ENCODE measurements around the gene CELSR1.

CELSR1 gene

DNA sequence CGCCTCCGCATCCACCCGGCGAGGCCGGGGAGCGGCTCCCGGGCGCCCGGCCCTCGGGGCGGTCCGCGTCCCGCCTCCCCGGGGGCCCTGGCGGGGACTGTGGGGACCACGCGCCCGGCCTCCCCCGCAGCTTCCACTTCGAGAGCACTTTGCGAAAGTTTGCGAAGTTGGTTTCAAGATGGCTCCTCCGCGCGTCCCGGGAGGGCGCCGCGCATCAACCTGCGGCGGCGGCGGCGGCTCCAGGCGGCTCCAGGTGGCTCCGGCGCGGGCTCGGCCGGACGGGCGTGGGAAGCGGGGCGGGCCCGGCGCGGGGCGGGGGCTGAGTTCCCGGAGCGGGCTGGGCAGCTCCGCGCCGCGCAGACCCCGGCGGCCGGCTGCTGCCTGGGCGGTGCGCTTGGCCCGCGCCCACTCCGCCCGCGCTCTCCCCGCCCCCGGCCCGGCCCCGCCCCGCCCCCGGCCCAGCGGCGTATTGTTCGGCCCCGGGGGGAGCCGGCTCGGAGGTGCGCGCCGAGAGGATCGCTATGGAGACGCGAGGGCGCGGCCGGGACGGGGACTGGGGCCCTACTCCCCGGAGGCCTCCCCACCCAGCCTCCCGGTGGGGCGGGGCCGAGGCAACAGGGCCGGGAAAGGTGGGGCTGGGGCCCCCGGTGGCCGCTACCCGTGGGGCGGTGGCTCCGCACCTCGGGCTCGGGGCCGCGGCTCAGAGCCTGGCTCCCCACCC is at the start of gene CELSR1:
Gene CELSR1, minus strand, starts transcription at position 396 of the 721 bp plus-strand sequence. CDS start 450 bp downstream, outside the sequence.
- DNase-seq = peak; percentile 14

GRCh38 chr22:46587061-46587460 is 49.6 kb upstream of the CELSR1 start:
- DNase-seq = peak; percentile 47

DNA sequence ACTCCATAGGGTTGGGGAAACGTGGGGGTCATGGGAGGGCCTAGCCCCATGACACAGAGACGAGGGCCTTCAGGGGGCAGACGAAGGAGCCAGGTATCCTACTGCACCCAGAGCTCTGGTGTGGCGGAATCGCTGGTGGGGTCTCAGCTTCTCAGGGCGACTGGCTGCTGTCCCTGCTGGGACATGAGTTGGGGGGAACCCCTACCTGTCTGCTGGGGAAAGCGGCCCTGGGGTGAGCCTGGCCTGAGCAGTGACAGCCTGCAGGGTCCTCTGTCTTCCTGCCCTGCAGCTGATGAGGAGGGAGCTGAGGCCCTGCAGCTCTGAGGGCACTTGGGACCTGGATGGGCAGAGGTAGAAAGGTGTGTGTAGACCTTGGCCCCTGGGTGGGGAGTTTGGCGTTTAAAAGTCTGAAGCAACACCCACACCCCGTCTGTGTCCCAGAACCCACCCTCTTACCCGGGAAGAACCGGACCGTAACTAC is 49.2 kb upstream of the CELSR1 start:
- no peak for DNase-seq

GRCh38 chr22:46586123-46586519 is 48.7 kb upstream of the CELSR1 start:
- no peak for DNase-seq

- DNase-seq = no peak
Measured at GRCh38 chr22:46585340-46586122, 48.1 kb upstream of the CELSR1 start.

GRCh38 chr22:46584081-46584921 is 46.9 kb upstream of the CELSR1 start:
- no peak for DNase-seq

GRCh38 chr22:46583571-46583970 is 46.2 kb upstream of the CELSR1 start:
- DNase-seq = no peak

DNA sequence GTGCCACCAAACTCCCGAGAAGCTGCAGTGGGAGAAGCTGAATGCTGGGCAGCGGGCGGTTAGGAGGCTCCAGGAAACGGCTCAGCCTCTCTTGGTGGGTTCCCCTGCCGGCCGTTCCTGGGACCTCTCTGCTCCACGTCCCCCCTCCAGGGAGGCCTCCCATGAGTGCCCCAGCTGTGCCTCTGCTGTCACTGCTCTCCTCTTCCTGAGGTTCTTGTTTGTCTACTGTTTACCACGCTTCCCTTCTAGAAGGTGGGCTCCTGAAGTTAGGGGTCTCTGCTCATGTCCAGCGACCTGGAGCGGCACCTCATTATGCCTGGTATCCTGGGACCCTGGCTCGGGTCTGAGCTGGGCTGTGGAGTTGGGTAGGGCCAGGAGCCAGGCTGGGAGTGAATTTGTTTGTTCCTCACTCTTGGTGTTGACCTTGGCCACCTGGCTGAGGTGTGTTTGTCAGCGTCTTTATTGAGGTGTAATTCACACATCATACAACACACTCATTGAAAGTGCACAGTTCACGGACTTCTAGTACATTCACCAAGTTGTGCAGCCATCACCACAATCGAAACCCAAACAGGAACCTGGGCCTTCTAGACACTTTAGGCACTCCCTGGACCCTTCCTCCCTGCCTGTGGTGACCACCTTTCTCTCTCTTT is 45.0 kb upstream of the CELSR1 start:
- DNase-seq = no peak

DNA sequence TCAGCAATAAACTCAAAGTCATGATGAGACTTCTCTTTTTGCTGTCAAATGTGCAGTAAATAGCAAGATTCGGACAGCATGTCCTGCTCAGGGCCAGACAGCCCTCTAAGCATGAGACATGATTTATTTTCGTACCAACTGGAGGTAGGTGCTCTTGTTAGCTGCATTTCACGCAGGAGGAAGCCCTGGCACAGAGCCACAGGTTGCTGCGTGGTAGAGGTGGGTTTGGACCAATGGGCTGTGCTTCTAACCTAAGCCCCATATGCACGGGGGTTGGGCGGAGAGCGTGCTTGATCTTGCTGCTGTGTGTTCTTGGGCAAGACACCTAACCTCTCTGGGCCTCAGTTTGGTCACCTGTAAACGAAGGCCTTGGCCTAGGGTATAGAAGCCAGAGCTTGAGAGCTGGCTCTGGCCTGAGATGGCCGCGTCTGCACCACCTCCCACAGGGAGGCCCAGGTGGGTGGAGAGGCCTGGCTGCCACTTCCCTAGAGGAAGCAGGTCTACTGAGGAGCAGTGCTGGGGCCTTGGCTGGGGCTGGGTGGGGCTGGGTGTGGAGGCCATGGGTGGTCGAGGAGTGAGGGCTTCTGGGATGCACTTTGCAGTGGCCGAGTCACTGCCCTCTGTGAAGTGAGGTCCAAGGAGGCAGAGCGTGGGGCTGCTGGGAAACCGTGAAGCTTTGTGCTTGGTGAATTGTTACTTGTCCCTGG is 44.3 kb upstream of the CELSR1 start:
- no peak for DNase-seq

- no peak for DNase-seq
Measured at GRCh38 chr22:46580940-46581537, 43.6 kb upstream of the CELSR1 start.

GRCh38 chr22:46579751-46580449 is 42.5 kb upstream of the CELSR1 start:
- DNase-seq = no peak

DNA sequence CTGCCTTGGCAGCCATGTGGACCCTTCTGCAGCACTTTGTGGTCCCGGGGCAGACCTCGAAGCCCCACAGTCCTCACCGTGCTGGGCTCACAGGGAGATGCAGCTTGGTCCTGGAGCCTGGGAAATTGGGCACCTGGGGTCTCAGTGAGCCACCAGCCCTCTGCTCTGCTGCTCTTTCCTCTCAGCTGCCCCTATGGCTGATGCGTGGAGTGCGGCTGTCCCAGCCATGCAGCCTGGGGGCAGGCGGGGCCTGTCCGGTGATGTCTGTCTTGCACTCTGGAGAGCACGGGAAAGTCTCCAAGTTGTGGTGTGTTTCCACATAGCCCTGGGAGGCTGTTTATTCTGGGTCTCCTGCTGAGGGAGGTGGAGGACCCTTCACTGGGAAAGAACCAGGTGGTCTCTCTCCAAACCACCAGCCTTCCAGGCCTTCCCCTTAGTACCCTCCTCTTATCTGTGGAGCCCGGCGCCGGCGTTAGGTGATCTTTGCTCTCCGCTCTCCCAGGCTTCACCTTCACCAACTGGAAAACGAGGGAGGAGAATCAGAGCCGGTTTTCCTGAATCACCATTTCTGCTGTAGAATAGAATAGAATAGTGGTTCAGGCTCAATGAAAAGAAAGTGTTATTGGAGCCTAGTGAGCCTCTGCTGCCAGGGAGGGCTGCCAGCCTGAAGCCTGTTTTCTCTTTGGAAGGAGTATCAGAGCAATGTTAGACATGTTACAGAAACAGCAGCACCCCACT is 41.6 kb upstream of the CELSR1 start:
- no peak for DNase-seq

GRCh38 chr22:46578251-46578823 is 40.9 kb upstream of the CELSR1 start:
- DNase-seq = no peak

DNA sequence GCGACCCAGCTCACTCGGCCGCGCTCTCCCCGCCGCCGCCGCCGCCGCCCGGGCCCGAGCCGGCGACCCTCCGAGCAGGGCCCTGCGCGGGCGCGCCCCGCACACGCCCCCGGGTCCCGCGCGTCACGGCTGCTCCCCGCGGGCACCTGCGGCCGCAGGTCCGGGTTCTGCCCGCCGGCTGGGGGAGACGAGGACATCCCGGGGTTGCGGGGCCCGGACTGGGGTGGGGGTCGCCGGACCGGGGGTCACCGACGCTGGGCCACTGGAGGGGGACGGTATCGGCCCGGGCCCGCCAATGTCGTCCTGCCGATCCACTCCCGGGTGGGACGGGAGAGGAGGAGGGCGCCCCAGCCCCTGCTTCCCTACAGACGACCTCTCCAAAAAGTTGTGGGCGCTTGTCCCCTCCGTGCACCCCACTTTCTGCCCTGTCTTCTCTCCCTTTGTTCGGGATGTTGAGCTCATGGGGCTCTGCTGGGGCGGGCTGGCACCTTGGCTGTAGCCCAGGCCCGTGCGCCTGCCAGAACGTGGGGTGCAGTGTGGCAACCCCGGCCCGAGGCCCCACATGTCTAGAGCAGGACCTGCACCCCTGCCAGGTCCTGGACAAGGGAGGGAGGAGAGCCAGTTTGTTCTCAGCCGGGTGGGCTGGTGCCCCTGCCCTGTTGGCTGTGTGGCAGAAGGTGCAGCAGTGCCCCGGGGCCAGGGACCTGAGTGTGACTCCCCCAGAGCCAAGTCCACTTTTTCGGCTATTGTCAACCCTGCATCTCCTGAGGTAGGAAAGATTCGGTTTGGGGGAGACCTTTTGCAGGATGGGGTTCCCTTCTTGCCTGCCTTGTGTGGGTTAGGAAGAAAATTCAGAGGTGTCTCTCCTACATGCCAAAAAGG is 40.2 kb upstream of the CELSR1 start:
- DNase-seq = no peak

- DNase-seq = peak; percentile 51
Measured at GRCh38 chr22:46576556-46577367, 39.3 kb upstream of the CELSR1 start.

- DNase-seq = no peak
Measured at GRCh38 chr22:46575911-46576555, 38.6 kb upstream of the CELSR1 start.

All from activated CD4-positive, alpha-beta T cell treated with anti-CD3 and anti-CD28 coated beads, Interleukin-10, Interleukin-2, amounts not matched to agents 100 ng/mL and 50 ng/mL, durations not matched to agents 16 hours and 8 hours (primary cell).